CD14-positive monocyte (primary cell): ENCODE measurements around the gene CCDC181. TPM values are rescaled to one million over a fixed set of nuclear protein-coding genes. Genes with fewer than 3 reads are reported as not detected.
"Not testable (repeated sequence)": the region's sequence is repeated elsewhere in the genome, so short reads cannot be mapped to it uniquely, and the experiment has no call there.

Experiments used
- DNase-seq, 3 donors: peaks; one replicate each; pipeline ENCODE4 v3.0.0-alpha.2; 2011 to 2022
- H2AFZ ChIP-seq: 2 replicates; pipeline ENCODE4 v1.6.0; 2012; ENCODE audit warnings: mild to moderate bottlenecking, low read depth, low read length, inconsistent platforms; ENCODE audit not compliant: insufficient read depth, poor library complexity, severe bottlenecking
- H3K27ac ChIP-seq, 2 donors: 1 replicate in 1 of 2; 2 replicates in 1 of 2; pipeline ENCODE4 v1.5.1; 2012 to 2013; ENCODE audit warnings: low read length in 2 of 2, control low read depth in 1 of 2, inconsistent platforms in 1 of 2, low read depth in 1 of 2, mild to moderate bottlenecking in 1 of 2
- H3K27me3 ChIP-seq, 2 donors: one replicate each; pipeline versions ENCODE4 v1.6.0 to v1.6.1; 2011 to 2013; ENCODE audit warnings: low read length in 2 of 2; ENCODE audit not compliant: control insufficient read depth in 2 of 2, insufficient read depth in 2 of 2
- H3K36me3 ChIP-seq, 2 donors: replicated peaks in 1 of 2; 1 replicate in 1 of 2; 2 replicates in 1 of 2; pipeline versions ENCODE4 v1.5.1 to v1.6.1; 2012 to 2013; ENCODE audit warnings: low read length in 2 of 2, control low read depth in 1 of 2, inconsistent platforms in 1 of 2, mild to moderate bottlenecking in 1 of 2; ENCODE audit not compliant: insufficient read depth in 2 of 2, control insufficient read depth in 1 of 2
- H3K4me1 ChIP-seq, 2 donors: 1 replicate in 1 of 2; 2 replicates in 1 of 2; pipeline versions ENCODE4 v1.5.1 to v1.6.1; 2012 to 2013; ENCODE audit warnings: low read length in 2 of 2, control low read depth in 1 of 2, inconsistent platforms in 1 of 2, mild to moderate bottlenecking in 1 of 2, moderate library complexity in 1 of 2; ENCODE audit not compliant: insufficient read depth in 2 of 2, control insufficient read depth in 1 of 2
- H3K4me2 ChIP-seq: replicated peaks from 2 replicates; pipeline ENCODE3; 2012; ENCODE audit warnings: low read length, moderate library complexity, mild to moderate bottlenecking; ENCODE audit not compliant: poor library complexity, severe bottlenecking; ENCODE audit errors: extremely low read depth
- H3K4me3 ChIP-seq, 3 experiments: fragments of 200-600 bp in 1 of 3; sonication (generic) in 1 of 3; replicated peaks in 1 of 3; 1 replicate in 2 of 3; 2 replicates in 1 of 3; pipeline ENCODE4 v1.5.1; 2011 to 2013; ENCODE audit warnings: low read length in 3 of 3, mild to moderate bottlenecking in 3 of 3, control low read depth in 2 of 3, low read depth in 2 of 3, inconsistent platforms in 1 of 3, moderate library complexity in 1 of 3
- H3K79me2 ChIP-seq: 2 replicates; pipeline ENCODE4 v1.6.0; 2012; ENCODE audit warnings: mild to moderate bottlenecking, control low read depth, inconsistent platforms, low read length, moderate library complexity; ENCODE audit not compliant: insufficient read depth
- H3K9ac ChIP-seq: 2 replicates; pipeline ENCODE4 v1.6.0; 2017; ENCODE audit warnings: low read length, mild to moderate bottlenecking; ENCODE audit not compliant: insufficient read depth, poor library complexity, severe bottlenecking
- H3K9me3 ChIP-seq, 2 donors: replicated peaks in 1 of 2; 1 replicate in 1 of 2; 2 replicates in 1 of 2; pipeline versions ENCODE4 v1.5.1 to v1.6.1; 2012 to 2013; ENCODE audit warnings: low read length in 2 of 2, control low read depth in 1 of 2; ENCODE audit not compliant: control insufficient read depth in 1 of 2, insufficient read depth in 1 of 2
- H4K20me1 ChIP-seq: 2 replicates; pipeline ENCODE4 v1.6.0; 2012; ENCODE audit warnings: mild to moderate bottlenecking, low read length, control low read depth, moderate library complexity; ENCODE audit not compliant: insufficient read depth
- H3K27ac Mint-ChIP-seq, 7 donors: one replicate each; pipeline ENCODE4 v1.8.0; 2020; ENCODE audit warnings: mild to moderate bottlenecking in 7 of 7, mixed read lengths in 7 of 7, moderate library complexity in 6 of 7, inconsistent platforms in 2 of 7
- H3K27me3 Mint-ChIP-seq, 3 donors: one replicate each; pipeline ENCODE4 v1.8.0; 2021 to 2022; ENCODE audit warnings: low read depth in 3 of 3, mild to moderate bottlenecking in 3 of 3, mixed read lengths in 3 of 3, moderate library complexity in 3 of 3, inconsistent platforms in 1 of 3
- H3K36me3 Mint-ChIP-seq, 2 donors: one replicate each; pipeline ENCODE4 v1.8.0; 2020; ENCODE audit warnings: mixed read lengths in 2 of 2, inconsistent platforms in 1 of 2, mild to moderate bottlenecking in 1 of 2
- H3K4me1 Mint-ChIP-seq: one replicate; pipeline ENCODE4 v1.8.0; 2020; ENCODE audit warnings: mild to moderate bottlenecking, mixed read lengths
- H3K4me3 Mint-ChIP-seq, 2 donors: one replicate each; pipeline ENCODE4 v1.8.0; 2020; ENCODE audit warnings: mild to moderate bottlenecking in 2 of 2, mixed read lengths in 2 of 2, moderate library complexity in 1 of 2
- H3K9me3 Mint-ChIP-seq, 7 donors: one replicate each; pipeline ENCODE4 v1.8.0; 2020 to 2022; ENCODE audit warnings: mixed read lengths in 7 of 7, mild to moderate bottlenecking in 6 of 7, moderate library complexity in 6 of 7, inconsistent platforms in 2 of 7
- WGBS: methylation state at CpG from one replicate; pipeline ENCODE4 v1.1.5; 2013; ENCODE audit warnings: missing lambda C conversion rate; ENCODE audit not compliant: insufficient coverage; 5-methylcytosine and 5-hydroxymethylcytosine counted together
- intact Hi-C, 2 donors: fragments of 100-400 bp; cut with micrococcal nuclease; formaldehyde crosslinking; loops; one replicate each; pipeline versions ENCODE4 v1.15.0 to v1.15.1; 2023
- polyA plus RNA-seq, 3 donors: library from polyadenylated mRNA; depleted of rRNA in 1 of 3; unstranded in 2 of 3; stranded (reverse) in 1 of 3; fragments of 300-500 nt in 2 of 3; fragments of >200 nt in 1 of 3; fragmentation: Illumina TruSeq in 2 of 3; gene quantifications; 1 replicate in 2 of 3; 2 replicates in 1 of 3; pipeline ENCODE4 v1.2.3, GENCODE V29; 2012 to 2021
- TF ChIP-seq, protein P1 (sequence below): fragments of 200-600 bp; IDR thresholded peaks from one replicate; pipeline ENCODE4 v1.8.0; 2022; ENCODE audit warnings: antibody characterized with exemption, mild to moderate bottlenecking

The CCDC181 gene
- polyA plus RNA-seq, 3 donors: not detected

DNA sequence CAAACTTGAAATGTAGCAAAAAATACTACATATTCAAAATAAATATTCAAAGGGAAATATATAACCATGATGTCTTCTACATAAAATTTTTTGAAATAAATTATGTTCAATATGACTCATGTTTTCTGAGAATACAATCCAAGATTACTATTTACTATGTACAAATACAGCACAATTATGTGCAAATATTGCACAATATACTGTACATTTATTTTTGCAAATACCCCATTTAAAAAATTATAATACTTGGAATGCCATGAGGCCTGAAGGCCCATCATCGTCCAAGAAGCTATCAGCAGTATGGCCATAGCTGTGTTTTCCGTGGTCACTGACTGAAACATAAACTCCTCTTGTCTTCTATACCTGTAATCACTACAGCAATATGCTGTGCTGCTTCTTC is 12.3 kb downstream of the CCDC181 start:
- no peak overlapping the region for H3K27ac Mint-ChIP-seq
- H4K20me1 ChIP-seq: no peaks in the 10 kb centered on the region
- H3K9me3 Mint-ChIP-seq: peaks cover under 1 to 17% (median 3%) of the 10 kb centered on the region in 7 donors
- H3K4me3 Mint-ChIP-seq: no peak overlapping the region
- H3K4me1 ChIP-seq: no peaks in the 10 kb centered on the region
- no peak overlapping the region for H3K4me2 ChIP-seq
- no peaks in the 10 kb centered on the region for H3K36me3 ChIP-seq
- no peaks in the 10 kb centered on the region for H3K27me3 Mint-ChIP-seq
- WGBS: 95% methylated on average over 2 of the region's 2 CpGs
- H3K9me3 ChIP-seq: no peaks in the 10 kb centered on the region
- DNase-seq: no peak
- no peak overlapping the region for H3K4me3 ChIP-seq
- no peak overlapping the region for H2AFZ ChIP-seq
- H3K27ac ChIP-seq: no peak overlapping the region
- H3K4me1 Mint-ChIP-seq: no peaks in the 10 kb centered on the region
- no peaks in the 10 kb centered on the region for H3K79me2 ChIP-seq
- intact Hi-C loops: no loop called here
- TF ChIP-seq, protein P1, sequence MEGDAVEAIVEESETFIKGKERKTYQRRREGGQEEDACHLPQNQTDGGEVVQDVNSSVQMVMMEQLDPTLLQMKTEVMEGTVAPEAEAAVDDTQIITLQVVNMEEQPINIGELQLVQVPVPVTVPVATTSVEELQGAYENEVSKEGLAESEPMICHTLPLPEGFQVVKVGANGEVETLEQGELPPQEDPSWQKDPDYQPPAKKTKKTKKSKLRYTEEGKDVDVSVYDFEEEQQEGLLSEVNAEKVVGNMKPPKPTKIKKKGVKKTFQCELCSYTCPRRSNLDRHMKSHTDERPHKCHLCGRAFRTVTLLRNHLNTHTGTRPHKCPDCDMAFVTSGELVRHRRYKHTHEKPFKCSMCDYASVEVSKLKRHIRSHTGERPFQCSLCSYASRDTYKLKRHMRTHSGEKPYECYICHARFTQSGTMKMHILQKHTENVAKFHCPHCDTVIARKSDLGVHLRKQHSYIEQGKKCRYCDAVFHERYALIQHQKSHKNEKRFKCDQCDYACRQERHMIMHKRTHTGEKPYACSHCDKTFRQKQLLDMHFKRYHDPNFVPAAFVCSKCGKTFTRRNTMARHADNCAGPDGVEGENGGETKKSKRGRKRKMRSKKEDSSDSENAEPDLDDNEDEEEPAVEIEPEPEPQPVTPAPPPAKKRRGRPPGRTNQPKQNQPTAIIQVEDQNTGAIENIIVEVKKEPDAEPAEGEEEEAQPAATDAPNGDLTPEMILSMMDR: no peak
- H3K27me3 ChIP-seq: no peaks in the 10 kb centered on the region
- H3K9ac ChIP-seq: no peak overlapping the region
- no peaks in the 10 kb centered on the region for H3K36me3 Mint-ChIP-seq

DNA sequence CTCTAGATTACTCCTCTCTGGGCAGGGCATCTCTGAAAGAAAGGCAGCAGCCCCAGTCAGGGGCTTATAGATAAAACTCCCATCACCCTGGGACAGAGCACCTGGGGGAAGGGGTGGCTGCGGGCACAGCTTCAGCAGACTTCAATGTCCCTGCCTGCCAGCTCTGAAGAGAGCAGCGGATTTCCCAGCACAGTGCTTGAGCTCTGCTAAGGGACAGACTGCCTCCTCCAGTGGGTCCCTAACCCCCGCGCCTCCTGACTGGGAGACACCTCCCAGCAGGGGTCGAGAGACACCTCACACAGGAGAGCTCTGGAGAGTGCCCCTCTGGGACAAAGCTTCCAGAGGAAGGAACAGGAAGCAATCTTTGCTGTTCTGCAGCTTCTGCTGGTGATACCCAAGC is 18.9 kb downstream of the CCDC181 start:
- not testable (repeated sequence) for H3K79me2 ChIP-seq, H4K20me1 ChIP-seq, H3K4me1 ChIP-seq

DNA sequence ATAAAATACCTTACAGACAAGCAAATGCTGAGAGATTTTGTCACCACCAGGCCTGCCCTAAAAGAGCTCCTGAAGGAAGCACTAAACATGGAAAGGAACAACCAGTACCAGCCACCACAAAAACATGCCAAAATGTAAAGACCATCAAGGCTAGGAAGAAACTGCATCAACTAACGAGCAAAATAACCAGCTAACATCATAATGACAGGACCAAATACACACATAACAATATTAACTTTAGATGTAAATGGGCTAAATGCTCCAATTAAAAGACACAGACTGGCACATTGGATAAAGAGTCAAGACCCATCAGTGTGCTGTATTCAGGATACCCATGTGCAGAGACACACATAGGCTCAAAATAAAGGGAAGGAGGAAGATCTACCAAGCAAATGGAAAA is 24.7 kb downstream of the CCDC181 start:
- DNase-seq, H3K36me3 ChIP-seq, H3K27ac Mint-ChIP-seq, H4K20me1 ChIP-seq, H3K4me3 ChIP-seq, H3K9ac ChIP-seq, H3K79me2 ChIP-seq, H3K27ac ChIP-seq, H3K4me3 Mint-ChIP-seq, intact Hi-C loops, H2AFZ ChIP-seq, H3K27me3 ChIP-seq, H3K4me2 ChIP-seq, H3K4me1 Mint-ChIP-seq, H3K27me3 Mint-ChIP-seq, H3K4me1 ChIP-seq: not testable (repeated sequence)
- peaks cover 25 to 57% (median 43%) of the 10 kb centered on the region in 7 donors for H3K9me3 Mint-ChIP-seq
- no CpG with 5 or more reads among the region's 1 CpG for WGBS
- peaks cover 0 to 12% of the 10 kb centered on the region in 2 donors for H3K9me3 ChIP-seq
- peaks cover 0 to 11% of the 10 kb centered on the region in 2 donors for H3K36me3 Mint-ChIP-seq

More for the DNA sequence above, 18.9 kb downstream of the CCDC181 start:
- H3K9me3 Mint-ChIP-seq: peaks cover 12 to 59% (median 32%) of the 10 kb centered on the region in 7 donors
- H3K9ac ChIP-seq, H3K36me3 ChIP-seq, DNase-seq, H3K27me3 Mint-ChIP-seq, H3K4me3 Mint-ChIP-seq, H3K4me2 ChIP-seq, H3K9me3 ChIP-seq, H3K27ac ChIP-seq, H3K36me3 Mint-ChIP-seq, H2AFZ ChIP-seq, H3K4me3 ChIP-seq, H3K4me1 Mint-ChIP-seq, H3K27ac Mint-ChIP-seq, H3K27me3 ChIP-seq, intact Hi-C loops: not testable (repeated sequence)
- 93% methylated on average over 4 of the region's 5 CpGs for whole genome bisulfite sequencing
